ENCODE data around the gene ESPL1.

The ESPL1 gene

GRCh38 chr12:53231921-53232645, 36.0 kb upstream of the ESPL1 start, which contains the start of gene RARG:
RARG (minus strand) TSS chr12:53232209; CDS start chr12:53227545, 4,664 bp downstream.
- DNase-seq = peak in 5 of 6 experiments; percentile 38 to 69 (median 61)

- peak in 4 of 6 experiments; percentile 18 to 50 (median 29) for DNase-seq
These were observed 35.2 kb upstream of the ESPL1 start for GRCh38 chr12:53232646-53233461.

DNA sequence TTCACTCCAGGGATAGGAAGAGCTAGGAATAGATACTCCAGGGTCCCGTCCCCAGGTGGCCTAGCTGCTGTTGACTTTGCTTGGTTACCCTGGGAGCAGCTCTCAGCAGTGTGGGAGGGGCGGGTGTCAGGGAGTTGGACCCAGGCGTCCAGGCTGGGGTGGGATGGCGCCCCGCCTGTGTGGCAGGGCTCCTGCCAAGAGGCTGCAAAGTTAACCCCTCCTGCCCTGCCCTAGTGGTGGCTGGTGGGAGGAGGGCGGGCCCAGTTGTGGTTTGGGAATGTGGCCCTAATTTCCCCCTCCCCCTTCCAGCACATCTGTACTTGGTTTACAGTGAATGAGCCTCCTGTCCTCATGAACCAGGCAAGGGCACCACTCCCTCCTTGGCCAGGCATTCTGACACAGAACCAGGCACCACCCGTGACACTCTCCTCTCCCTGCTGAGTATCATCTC, 34.4 kb upstream of the ESPL1 start:
- DNase-seq = no peak

- DNase-seq = no peak
These were observed 33.7 kb upstream of the ESPL1 start for GRCh38 chr12:53234271-53234914.

GRCh38 chr12:53235164-53235563, 32.9 kb upstream of the ESPL1 start:
- no peak for DNase-seq

DNA sequence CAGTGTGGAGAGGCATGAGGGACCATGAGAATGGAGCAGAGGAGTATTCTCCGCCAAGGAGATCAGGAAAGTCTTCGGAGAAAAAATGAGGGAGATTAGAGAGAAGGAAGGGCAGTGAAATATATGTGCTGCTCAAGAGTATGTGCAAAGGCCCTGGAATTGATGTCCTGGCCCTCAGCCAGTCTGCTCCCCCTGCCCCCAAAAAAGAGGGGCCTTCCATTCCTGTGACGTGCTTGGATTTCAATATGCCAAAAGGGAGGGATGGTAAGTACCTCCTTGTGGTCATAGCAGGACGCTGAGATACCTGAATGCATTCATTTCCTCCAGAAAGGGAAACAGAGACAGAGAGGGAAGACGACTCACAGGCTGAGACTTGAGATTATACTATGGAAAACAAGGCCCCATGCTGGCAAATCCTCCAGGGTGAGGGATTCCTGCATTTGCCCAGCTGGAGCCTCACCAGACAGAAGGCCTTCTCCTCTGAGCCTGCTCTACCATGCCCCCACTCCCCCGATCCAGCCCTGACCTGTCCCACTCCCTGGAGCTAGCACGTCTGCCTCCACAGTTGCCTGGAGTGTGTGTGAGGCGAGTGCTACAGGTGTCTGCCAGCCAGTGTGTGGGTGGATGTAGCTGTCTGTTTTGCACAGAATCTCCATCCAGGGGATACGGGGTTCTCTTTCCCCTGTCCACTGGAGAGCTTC, 32.2 kb upstream of the ESPL1 start:
- DNase-seq = no peak

DNA sequence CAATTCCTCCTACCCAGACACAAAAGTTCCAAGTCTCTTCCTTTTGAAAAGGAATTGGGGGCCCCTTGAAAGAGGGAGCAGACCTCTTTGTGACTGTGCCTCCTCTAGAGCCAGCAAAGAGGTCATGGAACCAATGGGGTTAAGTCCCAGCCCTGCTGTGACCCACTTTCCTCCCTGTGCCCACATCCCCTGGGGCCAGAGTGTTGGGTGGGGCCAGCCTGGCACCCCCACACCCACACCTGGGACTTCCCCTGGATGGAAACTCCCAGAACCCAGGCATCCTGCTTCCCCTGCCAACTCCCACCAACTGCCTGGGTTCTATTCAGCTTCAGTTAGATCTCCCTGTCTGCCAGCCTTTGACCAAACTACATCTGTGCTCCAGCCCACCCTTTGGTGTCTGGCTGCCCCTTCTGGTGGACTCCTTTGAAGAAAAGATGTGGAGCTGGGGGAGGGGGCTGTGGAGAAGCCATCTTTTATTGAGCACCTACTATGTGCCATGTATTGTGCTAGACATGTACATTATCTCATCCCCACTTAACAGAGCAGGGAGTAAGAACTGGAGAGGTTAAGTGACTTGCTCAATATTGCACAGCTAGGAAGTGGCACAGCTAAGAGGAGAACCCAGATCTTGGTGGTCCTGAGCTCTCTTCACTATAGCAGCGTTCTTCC, 31.5 kb upstream of the ESPL1 start:
- no peak for DNase-seq

- DNase-seq = no peak
These were observed 28.3 kb upstream of the ESPL1 start for GRCh38 chr12:53239643-53240258.

DNA sequence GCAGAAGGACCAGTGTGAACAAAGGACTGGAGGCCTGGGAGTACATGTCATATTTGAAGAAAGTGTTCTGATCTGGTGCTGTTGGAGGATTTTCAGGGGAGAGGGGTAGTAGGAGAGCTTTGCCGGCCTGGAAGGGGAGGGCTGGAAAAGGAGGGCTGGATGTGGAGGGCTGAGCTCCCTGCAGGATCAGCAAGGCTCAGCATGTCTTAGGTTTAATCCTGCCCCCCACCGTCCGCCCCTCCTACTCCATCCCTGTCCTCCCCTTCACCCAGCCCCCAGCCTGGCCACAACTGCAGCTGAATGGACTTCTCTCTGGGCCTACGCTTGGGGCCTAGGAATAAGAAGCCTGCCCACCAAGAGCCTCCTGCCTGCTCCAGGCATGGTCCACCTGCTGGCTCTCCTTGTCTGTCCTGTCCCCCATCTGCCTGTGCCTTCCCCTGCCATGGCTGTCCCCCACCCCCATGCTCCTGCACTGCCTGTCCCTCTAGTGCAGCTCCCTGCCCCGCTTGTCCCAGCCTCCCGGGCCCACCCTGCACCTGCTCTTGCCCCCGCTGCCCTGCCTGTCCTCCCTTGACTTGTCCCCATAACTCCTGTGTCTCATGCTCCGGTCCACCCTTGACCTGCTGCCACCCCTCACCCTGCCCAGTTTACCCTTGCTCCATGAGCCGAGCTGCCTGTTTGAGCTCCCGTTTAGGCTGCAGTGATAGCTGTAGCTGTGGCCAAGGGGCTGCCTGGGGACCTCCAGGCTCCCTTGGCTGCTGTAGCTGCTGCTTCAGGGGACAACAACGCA, 26.3 kb upstream of the ESPL1 start:
- DNase-seq = no peak

DNA sequence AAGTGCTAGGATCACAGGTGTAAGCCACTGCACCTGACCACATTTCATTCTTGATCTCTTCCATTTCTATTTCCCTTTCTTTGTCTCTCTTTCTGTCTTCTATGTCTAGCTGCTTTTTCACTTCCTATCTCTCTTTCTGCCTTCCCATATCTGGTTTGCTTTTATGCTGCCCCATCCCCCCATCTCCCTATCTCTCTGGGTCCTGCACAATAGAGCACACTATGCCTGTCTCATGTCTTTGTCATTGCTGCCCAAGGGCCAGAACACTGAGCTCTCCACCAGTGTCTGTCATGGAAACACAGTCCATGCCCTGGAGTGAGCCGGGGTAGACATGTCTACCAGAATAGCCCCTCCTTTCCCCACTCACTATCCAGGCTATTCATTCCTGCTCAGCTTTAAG, 23.8 kb upstream of the ESPL1 start:
- no peak for DNase-seq

GRCh38 chr12:53245286-53245685, 22.8 kb upstream of the ESPL1 start:
- DNase-seq = no peak

- DNase-seq = peak; percentile 55 to 75 (median 72)
These were observed 16.4 kb upstream of the ESPL1 start for GRCh38 chr12:53251477-53252348.

- no peak for DNase-seq
These were observed 15.7 kb upstream of the ESPL1 start for GRCh38 chr12:53252349-53252916.

DNA sequence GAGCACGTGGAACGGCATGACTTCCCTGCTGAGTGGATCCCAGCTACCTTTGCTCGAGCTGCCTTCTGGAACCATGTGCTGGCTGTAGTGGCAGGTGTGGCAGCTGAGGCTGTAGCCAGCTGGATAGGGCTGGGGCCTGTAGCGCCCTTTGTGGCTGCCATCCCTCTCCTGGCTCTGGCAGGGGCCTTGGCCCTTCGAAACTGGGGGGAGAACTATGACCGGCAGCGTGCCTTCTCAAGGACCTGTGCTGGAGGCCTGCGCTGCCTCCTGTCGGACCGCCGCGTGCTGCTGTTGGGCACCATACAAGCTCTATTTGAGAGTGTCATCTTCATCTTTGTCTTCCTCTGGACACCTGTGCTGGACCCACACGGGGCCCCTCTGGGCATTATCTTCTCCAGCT, 14.8 kb upstream of the ESPL1 start:
- DNase-seq = no peak

DNA sequence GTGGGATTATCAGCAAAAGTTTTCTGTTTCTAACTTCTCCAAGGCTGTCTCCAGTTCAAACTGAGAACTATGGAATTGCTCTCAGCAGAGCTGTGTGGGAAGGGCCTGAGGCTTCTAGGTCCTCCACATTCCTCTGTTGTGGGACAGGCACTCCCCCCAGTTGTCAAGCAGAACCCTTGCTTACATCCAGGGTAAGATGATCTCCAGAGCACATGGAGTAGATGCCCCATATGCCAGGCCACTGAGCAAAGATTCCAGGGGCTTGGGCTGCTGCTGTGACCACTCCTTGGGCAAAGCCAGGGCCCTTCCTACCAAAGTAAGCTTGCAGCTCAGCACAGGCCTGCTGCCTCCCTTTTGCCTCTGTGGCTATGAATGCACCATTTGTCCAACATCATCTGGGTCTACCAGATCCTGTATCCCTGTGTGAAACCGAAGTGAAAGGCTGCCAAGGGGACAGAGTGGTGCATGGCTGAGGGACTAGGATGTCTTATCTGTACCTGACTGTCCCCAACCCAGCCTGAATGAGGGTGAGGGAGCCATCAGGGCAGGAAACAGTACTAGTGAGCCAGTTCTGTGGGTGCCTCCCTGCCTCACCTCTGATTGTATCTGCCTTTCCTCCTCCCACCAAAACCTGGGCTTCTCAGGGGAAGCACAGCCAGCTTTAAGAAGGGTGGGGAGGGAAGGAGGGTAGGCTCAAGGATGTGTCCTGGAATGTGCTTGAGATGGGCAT, 13.1 kb upstream of the ESPL1 start:
- DNase-seq = no peak

GRCh38 chr12:53255996-53256395, 12.1 kb upstream of the ESPL1 start:
- DNase-seq = no peak

GRCh38 chr12:53258541-53259539, 9.3 kb upstream of the ESPL1 start:
- DNase-seq = no peak

DNA sequence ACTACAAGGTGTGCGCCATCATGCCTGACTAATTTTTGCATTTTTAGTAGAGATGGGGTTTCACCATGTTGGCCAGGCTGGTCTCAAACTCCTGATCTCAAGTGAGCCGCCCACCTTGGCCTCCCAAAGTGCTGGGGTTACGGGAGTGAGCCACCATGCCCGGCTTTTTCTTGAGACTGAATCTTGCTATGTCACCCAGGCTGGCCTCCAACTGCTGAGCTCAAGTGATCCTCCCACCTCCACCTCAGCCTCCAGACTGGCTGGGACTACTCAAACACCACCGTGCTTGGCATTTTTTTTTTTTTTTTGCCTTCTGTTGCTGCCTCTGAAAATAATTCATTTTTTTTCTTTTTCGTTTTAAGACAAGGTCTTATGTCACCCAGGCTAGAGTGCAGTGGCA, 8.2 kb upstream of the ESPL1 start:
- DNase-seq = no peak

Measured in stimulated activated naive CD4-positive, alpha-beta T cell (primary cell).